Femur (tissue), 1 donor: Measurements from ENCODE around the gene ZBED4.
A peak's percentile ranks its signal among the peaks of the same experiment; 100 is the strongest.

ENCODE experiments used
- DNase-seq: peaks from one replicate; pipeline ENCODE4 v3.0.0-alpha.2; 2017

Gene ZBED4

DNA sequence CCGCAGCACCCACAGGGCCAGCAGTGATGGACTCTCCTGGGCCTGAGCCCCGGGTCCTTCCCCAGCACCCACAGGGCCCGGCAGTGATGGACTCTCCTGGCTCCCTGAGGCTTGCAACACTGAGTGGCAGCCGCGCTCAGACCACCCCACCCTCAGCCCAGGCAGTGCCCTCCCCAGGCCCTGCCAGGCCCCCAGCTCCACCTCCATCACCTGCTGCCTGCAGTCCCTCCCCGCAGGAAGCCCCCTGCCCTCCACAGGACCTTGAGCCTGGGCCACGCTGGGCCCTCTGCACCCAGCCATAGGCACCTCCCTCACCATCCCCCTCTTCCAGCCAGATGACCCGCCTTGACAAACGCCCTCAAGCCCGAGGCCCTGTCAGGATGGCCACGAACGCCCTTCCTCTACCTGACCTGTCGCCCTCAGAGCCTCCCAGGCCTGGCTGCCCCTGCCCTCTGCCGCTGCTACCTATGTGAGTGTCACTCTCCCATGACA is 53.2 kb downstream of the ZBED4 start:
- DNase-seq, result no peak

DNA sequence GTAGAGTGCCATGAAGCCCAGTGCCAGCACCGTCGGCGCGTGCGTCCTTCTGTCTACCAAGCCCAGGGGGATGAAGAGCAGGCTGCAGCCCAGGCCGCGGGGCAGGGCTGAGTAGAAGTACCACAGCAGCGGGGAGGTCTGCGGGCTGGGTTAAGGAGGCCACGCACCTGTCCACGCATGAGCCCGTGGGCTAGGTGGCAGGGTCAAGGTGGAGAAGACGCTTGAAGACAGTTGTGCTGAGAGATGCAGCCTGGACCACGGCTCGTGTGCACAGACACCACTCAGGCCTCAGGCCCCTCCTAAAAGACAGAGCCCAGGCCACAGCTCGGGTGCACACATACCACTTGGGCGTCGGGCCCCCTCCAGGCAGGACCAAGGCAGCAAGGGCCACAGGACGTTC is 54.2 kb downstream of the ZBED4 start:
- no peak for DNase-seq

DNA sequence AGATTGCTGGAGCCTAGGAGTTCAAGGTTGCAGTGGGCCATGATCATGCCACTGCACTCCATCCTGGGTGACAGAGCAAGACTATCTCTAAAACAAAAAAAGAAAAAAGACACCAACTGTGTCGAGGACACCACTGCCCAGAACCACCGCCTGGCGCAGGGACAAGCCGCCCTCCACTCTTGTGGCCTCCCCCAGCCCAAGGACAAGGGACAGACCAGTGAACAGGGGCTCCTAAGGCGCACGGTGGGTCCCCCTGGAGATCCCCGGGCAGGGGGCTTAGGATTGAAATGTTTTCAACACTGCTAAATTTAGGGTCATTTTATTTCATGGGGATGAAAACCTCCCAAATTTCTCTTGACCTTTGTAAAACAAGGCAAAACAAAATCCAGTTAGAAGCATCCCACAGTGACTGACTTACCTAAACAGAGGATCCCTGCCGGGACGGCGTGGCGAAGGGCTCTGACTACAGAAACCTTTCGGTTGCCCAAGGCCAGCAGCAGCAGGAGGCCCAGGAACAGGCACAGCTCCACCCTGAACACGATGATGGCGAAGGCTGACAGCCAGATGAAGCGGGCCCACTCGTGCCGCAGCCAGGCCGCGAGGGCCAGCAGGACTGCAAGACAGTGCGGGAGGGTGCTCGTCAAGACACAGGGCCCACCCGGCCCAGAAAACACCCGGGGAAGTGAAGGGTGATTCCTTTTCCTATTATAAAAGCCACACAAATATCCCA is 56.0 kb downstream of the ZBED4 start:
- no peak for DNase-seq

DNA sequence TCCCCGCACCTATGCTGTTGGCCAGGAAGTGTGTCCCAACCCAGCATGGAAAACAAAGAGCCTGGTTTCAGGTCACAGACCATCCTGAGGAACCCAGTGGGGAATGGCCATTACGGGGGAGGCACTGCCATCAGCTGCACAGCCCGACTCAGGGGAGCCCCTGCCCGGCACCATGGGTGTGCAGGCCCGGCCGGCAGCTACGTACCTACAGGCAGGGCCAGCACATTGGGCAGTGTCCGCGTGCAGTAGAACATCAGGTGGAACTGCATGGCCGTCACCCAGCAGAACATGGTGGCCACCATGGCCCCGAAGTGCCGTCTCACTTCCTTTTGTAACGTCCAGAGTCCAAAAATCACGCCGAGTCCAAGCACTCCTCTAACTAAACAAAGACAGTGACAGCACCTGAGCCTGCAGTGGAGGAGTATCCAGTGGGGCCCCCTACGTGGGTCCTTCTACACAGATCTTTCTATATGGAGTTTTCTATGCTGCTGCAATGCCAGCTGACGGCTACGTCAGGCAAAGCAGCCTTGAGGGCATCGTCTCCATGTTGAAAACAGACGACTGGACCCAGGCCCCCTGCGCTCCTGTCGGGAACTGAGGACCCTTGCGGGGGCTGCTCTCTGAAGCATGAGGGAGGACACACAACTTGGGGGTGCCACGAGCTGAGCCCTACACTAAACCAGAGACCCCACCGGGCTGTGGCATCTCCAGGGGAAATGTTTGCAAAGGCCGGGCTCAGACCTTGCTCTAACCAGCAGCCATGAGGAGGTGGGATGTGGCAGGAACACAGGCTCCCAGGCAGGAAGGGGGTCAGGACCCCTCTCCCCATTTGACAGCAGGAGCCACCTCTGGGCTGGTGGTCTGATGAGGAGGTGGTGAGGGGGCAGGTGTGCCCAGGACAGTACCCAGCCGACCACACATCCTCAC is 56.8 kb downstream of the ZBED4 start:
- DNase-seq, result peak; percentile 14

DNA sequence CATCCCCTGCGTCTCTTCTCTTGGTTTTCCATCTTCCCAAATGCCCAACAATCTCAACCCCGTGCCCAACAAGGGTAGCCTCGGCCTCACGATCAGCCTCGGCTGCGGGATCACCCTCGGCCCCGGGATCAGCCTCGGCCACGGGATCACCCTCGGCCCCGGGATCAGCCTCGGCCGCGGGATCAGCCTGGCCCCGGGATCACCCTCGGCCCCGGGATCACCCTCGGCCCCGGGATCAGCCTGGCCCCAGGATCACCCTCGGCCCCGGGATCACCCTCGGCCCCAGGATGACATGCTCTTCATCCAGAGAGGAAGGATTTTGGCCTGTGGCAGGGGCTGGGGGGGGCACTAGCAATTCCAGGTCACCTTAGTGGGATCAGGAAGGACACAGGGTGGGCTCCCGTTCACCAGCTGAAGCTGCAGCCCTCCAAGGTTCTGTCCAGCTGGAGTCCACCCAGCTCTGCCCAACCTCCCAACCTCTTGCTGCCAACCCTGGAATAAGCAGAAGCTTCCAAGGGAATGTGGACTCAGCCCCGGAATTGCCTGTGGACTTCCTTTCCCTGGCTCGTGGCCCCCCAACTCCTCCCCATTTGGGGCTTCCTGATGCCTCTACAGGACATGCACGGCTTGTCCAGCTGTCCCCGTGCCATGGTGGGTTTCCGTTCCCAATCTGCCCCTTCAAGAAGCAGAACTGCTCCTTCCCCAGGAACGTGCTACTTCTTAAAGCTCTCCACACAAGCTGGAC is 58.4 kb downstream of the ZBED4 start:
- no peak for DNase-seq

DNA sequence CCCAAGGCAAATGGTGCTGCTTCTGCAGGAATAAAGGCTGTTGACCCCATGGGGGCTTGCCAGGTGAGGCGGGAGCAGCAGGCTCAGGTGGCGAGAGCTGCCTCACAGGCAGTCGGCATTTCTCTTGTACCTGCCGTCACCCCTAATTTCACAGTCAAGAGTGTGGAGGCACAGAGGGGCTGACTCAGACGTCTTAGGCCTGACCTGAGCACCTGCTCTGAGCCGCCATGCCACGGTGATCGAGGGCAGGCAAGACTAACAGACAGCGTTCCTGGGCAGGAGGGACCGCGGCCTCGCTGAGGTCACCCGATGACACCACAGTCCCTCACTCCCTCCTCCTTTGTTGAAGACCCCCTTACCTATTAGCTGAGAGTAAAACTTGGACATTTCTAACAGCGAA is 59.4 kb downstream of the ZBED4 start:
- no peak for DNase-seq

DNA sequence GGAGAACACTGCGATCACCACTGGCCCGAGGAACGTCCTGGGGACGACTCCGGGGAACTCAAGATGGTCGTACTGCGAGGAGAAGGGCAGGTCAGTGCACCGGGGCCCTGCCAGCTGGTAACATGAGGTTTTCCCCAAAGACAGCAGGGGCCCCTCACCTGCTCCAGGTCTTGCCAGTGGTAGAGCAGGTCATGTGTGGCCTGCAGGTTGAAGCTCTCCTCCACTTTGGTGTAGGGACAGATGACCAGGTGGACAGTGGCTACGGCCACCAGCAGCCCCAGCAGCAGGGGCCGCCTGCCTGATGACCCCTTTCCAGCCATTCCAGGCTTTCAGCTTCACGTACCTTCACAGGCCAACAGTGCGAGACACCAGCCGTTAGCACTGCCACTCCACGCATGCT is 59.8 kb downstream of the ZBED4 start:
- DNase-seq, result no peak

DNA sequence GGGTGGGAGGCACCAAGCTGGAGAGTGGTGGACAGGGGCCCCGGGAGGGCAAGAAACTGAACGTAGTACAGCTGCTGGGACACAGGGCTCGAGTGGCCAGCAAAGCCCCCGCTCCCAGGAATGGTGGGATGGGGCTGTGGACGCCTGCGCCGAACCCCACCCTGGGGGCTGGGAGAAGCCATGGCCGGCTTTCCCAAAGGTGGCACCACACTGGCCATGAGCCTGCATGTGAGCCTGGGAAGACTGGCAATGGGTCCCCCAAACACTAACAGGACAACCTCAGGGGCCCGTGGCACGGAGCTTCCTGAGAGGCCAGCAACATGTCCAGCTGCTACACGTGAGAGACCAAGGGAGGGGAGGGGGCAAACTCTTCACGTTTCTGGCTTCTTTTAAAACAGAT is 60.6 kb downstream of the ZBED4 start:
- DNase-seq, result peak; percentile 13

DNA sequence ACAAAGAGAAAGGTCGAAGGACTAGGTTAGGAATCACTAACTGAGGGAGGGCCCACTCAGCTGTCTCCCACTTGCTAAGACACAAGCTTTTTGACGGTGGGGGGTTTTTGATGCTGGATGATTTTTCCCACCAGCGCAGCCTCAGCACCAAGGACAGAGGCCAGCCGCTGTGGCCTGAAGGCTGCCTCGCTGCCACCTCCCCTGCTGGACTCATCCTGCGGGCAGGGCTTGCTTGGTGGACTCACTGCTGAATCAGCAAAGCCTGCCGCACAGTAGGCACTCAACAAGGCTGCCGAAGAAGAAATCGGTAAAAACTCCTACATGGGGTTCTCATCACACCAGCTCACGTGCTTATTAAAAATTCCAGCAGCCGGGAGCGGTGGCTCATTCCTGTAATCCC is 62.0 kb downstream of the ZBED4 start:
- DNase-seq, result no peak

DNA sequence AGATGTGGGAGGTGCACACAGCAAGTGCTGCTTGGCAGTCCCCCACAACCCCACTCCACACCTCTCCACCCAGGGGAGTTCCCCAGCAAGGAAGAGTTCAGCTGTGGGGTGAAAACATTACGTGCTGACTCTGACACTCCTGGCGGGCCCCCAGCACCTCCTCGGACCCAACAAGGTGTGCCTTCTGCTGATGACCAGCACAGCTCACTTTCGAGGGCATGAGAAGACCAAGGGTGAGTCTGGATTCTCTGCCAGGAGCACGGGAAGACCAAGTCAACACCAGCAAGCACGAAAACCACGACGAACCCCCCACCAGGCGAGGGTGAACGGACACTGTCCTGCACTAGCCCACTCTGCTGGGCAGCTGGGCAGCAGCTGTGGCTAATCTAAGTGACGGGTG is 63.2 kb downstream of the ZBED4 start:
- DNase-seq, result peak; percentile 24

DNA sequence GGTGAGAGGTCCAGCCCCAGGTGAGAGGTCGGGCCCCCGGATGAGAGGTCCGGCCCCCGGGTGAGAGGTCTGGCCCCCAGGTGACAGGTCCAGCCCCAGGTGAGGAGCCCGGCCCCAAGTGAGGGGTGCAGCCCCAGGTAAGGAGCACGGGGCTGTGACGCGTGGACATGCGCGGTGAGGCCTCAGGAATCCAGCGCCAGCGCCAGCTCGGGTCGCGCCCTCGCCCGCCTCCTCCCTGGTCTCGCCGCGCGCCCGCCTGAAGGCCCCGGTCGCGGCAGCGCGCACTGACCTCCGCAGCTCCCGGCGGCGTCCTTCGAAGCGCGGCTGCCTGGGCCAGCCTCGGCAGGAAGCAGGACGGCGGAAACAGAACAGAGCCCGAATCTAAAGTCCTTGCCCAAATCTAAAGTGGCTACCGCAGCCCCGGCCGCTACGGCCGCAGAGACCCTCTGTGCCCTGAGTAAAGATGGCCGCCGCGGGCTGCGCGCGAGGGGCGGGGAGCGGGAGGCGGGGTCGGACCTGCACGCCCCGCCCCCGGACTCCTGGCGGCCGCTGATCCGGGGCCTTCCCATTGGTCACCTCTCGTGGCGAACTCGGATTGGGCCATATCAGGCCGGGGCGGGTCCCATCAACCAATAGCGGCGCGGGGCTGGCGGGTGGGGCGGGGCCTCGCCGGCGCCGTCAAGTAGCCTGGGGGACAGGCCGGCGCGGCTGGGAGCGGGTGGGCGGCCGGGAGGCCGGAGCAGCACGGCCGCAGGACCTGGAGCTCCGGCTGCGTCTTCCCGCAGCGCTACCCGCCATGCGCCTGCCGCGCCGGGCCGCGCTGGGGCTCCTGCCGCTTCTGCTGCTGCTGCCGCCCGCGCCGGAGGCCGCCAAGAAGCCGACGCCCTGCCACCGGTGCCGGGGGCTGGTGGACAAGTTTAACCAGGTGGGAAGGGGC is 64.6 kb downstream of the ZBED4 start, which contains the start of the genes ALG12 and CRELD2:
TSS of gene ALG12 (minus strand) at position 465 of the 937 bp plus-strand sequence. CDS start 4,673 bp downstream, outside the sequence.
TSS of gene CRELD2 (plus strand) at position 661 of the 937 bp plus-strand sequence. CDS start at position 797, 136 bp downstream.
- peak; percentile 98 for DNase-seq

DNA sequence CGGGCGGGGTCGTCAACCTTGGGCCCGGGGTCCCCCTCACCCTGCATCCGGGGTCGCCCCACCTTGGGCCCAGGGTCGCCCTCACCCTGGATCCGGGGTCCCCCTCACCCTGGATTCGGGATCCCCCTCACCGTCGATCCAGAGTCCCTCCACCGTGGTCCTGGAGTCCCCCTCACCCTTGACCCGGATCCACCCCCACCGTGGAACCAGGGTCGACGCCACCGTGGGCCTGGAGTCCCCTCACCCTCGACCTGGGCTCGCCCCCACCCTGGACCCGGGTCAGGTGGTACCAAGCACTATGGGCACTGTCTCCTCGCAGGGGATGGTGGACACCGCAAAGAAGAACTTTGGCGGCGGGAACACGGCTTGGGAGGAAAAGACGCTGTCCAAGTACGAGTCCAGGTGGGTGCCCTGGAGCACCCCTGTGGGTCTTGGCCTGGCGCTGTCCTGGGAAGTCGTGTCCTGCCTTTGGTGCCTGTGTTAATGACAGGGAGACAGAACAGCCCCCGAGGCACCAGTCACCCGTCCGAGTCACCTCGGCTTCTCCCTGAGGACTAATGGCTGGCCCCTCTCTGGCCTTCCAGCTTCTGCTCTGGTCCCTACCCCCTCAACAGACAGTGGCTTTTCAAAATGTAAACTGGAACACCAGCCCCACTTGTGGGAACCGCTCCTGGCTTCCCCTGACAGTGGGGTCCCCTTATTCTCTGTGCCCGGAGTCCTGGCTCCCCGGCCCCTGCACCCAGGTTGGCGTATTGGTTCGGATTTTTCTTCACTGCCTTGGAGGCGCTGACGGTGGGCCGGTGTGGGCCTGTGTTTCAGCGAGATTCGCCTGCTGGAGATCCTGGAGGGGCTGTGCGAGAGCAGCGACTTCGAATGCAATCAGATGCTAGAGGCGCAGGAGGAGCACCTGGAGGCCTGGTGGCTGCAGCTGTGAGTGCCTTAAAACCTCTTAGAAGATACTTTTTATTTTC is 65.6 kb downstream of the ZBED4 start:
- DNase-seq, result peak; percentile 26

DNA sequence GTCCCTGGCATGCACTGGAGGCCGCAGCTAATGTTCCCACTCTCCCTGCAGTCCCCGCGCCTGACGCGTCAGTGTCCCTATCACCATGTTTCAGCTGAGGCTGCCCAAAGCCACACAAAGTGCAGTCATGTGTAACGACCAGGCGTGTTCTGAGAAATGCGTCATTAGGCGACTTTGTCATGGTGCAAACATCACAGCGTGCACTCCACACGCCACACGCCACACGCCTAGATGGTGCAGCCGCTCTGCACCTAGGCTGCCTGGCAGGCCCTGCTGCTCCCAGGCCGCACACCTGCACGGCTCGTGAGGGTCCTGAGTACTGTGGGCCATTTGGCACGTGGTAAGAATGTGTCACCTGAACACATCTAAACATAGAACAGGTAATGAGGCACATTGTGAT is 67.2 kb downstream of the ZBED4 start:
- no peak for DNase-seq

DNA sequence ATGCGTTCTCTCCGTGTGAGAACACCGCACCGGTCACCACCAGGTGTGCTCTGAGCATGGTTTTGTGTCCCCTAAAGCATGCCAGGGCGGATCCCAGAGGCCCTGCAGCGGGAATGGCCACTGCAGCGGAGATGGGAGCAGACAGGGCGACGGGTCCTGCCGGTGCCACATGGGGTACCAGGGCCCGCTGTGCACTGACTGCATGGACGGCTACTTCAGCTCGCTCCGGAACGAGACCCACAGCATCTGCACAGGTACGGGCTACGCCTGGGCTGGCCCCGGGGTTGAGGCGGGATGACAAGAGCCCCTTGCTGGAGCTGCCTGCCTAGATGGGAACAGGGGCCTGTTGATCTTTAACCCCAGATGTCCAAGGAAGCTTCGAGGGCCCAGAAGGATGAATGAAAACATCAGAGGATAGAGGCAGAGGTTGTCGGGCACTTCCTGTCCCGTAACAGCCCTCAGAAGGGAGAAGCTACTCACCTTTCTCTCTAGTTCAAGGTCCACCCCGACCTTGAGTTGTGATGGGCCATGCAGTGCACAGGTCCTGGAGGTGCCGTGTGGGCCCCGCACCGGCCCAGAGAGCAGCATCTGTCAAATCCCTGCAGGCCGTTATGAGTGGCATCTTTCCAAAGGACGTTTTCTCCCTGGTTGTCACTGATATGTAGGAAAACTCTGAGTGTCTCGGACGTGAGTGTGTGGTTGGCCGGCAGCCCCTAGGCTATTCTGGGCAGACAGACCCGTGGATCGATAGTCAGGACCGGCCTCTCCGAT is 68.0 kb downstream of the ZBED4 start:
- no peak for DNase-seq

DNA sequence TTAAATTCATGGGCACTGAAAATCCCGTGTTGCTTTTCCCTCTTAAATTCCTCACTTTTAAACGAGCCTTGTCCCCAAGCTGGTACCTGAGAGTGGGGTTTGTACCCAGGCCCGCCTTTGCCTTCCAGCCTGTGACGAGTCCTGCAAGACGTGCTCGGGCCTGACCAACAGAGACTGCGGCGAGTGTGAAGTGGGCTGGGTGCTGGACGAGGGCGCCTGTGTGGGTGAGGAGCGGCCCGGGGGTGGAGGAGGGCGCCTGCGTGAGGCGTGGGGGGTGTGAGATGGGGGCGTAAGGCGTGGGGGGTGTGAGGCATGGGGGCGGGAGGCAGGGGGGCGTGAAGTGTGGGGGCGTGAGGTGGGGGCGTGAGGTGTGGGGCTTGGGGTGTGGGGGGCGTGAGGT is 68.8 kb downstream of the ZBED4 start:
- DNase-seq, result no peak

DNA sequence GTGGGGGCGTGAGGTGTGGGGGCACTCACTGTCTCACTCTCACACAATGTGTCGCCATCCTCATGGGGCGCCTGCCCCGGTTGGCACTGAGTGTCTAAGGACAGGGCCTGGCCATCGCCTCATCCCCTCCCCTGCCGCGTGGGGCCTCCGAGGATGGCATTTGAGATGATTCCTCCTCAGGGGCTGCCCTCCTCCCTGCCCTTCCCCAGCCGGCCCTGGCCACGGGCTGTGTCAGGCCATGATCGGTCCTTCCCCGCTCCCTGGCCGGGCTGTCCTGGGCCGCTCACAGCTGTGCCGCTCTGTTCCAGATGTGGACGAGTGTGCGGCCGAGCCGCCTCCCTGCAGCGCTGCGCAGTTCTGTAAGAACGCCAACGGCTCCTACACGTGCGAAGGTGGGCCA is 69.3 kb downstream of the ZBED4 start:
- DNase-seq, result no peak

DNA sequence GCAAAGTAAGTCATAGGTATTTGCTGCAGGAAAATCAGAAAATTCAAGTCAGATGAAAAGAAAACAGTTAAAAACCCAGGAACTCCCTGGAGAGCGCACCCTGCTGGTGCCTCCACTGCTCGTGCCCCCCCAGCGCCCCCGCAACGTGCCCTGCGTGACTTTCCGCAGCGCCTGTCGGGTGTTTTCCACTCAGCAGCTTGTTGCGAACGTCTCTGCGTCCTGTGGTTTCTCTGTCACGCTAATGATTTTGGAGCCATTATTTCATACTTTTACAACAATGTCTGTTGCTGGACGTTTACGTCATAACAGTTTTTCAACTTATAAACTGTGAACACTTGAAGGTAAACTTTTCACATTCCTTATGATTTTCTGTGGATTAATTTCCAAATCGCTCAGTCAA is 69.8 kb downstream of the ZBED4 start:
- DNase-seq, result no peak

DNA sequence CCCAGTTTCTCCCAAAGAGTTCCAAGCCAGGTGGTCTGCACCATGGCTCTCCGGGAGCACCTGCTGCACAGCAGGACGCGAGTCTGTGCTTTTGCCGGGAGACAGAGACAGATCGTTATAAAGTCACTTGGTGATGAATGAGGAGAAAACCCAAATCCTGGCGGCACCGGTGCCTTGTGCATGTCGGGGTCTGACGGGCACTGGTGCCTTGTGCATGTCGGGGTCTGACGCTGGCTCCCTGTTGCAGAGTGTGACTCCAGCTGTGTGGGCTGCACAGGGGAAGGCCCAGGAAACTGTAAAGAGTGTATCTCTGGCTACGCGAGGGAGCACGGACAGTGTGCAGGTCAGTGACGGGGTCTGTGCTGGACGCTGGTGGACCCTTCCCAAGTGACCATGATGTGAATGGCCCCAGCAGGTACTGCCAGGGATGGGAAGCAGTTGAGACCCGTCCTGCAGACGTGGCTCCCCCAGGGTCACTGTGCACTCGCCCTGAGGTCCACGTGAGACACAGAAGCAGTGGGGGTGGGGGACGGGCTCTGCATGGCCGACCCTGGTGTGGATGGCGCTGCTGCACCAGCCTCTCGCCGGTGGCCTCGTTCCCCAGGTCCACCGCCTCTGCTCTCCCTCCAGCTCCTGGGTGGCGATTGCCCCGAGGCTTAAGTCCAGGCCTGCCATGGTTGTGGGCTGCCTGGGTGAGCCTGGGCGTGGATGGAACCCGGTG is 70.6 kb downstream of the ZBED4 start:
- DNase-seq, result no peak

DNA sequence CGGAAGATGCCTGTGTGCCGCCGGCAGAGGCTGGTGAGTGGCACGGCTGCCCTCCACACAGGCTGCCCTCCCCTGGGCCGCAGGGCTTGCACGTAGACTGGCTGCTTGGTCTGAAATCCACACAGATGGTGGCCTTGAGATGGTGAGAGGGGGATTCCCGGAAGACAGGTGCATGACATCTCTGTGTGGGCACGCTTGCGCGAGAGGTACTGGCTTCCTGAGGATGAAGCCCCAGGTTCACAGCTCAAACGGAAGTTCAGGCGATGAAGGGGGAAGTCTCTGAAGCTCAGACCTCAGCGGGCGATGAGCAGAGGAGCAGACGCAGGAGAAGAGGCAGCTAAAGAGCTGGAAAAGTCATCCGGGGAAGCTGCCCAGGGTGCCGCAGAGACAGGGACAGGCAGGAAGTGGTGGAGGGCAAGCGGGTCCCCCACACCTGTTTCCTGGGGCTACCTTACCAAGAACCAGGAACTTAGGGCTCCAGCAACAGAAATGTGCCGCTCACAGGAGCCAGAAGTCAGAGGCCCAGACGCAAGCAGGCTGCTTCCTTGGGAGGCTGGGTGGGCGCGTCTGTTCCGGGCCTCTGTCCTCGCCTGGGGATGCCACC is 72.0 kb downstream of the ZBED4 start:
- no peak for DNase-seq
